GM21723 (cell line): ENCODE measurements around the gene C9orf152.
"Not testable (repeated sequence)": the region's sequence is repeated elsewhere in the genome, so short reads cannot be mapped to it uniquely, and the experiment has no call there.

Source experiments
- ATAC-seq: cut with Tn5 transposase; IDR thresholded peaks from one replicate; pipeline ENCODE4 v1.9.1; 2021; ENCODE audit warnings: mild to moderate bottlenecking, moderate library complexity; ENCODE audit not compliant: unreplicated experiment

Gene C9orf152, protein sequence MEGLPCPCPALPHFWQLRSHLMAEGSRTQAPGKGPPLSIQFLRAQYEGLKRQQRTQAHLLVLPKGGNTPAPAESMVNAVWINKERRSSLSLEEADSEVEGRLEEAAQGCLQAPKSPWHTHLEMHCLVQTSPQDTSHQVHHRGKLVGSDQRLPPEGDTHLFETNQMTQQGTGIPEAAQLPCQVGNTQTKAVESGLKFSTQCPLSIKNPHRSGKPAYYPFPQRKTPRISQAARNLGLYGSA

GRCh38 chr9:110208031-110208430, at the start of gene C9orf152:
Gene C9orf152 (minus strand): TSS chr9:110208159. CDS start chr9:110207579, 580 bp downstream.
- no peak for ATAC-seq

- ATAC-seq, result peak; percentile 3
These were observed 49.3 kb upstream of the C9orf152 start for GRCh38 chr9:110257097-110257841.

- ATAC-seq, result peak; percentile 70
These were observed 48.6 kb upstream of the C9orf152 start, which contains the start of gene TXN for GRCh38 chr9:110256380-110257096. Gene TXN (minus strand): TSS chr9:110256507. CDS start chr9:110256435, 72 bp downstream.

GRCh38 chr9:110255463-110256379, 47.8 kb upstream of the C9orf152 start:
- peak; percentile 27 for ATAC-seq

GRCh38 chr9:110255034-110255462, 47.1 kb upstream of the C9orf152 start:
- ATAC-seq, result no peak

- ATAC-seq, result no peak
These were observed 46.5 kb upstream of the C9orf152 start for GRCh38 chr9:110254500-110254899.

GRCh38 chr9:110252509-110253139, 44.7 kb upstream of the C9orf152 start:
- no peak for ATAC-seq

DNA sequence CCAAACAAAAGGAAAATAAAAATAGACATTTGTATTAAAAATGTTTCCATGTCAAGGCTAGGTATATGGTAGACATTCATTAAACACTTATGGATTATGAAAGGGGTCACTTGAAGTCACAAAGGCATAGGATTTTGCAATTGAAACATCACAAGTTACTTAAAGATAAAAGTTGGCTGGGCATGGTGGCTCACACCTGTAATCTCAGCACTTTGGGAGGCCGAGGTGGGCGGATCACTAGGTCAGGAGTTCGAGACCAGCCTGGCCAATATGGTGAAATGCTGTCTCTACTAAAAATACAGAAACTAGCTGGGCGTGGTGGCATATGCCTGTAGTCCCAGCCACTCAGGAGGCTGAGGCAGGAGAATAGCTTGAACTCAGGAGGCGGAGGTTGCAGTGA, 43.8 kb upstream of the C9orf152 start:
- not testable (repeated sequence) for ATAC-seq

DNA sequence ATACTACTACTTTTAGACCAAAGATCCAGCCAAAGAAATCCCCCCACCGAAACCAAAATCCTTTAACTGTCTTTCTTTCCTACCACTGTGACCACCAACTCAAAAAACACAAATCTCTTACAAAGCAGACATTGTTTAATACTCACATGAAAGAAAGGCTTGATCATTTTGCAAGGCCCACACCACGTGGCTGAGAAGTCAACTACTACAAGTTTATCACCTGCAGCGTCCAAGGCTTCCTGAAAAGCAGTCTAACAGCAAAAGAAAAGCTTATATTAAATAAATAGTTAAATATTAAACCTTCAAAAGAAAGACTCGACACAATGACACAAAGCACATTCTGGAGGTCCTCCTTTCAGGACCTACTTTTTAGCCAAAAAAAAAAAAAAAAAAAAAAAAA, 43.3 kb upstream of the C9orf152 start:
- no peak for ATAC-seq

DNA sequence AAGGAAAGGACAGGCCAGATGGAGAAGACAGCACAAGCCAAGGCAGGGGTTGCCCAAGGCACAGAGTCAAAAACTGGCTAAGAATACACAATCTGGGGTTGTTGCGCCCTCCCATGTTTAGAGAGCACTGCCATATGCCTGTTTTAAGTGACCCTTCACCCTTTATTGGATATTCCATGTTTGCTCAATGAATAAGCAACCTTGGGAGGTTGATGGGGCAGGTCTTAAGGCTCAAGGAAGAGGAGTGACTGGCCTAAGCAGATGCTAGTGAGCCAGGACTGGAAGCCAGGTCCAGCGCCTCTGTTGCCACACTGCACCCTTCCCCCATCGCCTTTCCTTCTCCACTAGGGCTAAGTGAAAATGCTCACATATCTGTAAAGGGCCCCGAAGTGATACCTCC, 41.6 kb upstream of the C9orf152 start:
- ATAC-seq, result no peak

DNA sequence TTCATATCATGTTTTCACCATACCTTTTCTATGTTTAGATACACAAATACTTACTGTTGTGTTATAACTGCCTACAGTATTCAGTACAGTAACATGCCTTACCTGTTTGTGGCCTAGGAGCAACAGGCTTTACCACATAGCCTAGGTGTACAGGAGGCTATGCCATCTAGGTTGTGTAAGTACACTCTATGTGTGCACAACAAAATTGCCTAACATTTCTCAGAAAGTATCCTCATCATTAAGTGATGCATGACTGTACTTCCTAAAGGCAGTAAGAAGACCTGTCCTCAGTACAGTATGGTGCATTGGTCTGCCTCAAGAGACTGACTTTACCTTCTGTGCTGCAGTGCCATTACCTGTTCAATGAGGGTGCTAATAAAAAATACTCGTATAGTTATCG, 40.4 kb upstream of the C9orf152 start:
- no peak for ATAC-seq

DNA sequence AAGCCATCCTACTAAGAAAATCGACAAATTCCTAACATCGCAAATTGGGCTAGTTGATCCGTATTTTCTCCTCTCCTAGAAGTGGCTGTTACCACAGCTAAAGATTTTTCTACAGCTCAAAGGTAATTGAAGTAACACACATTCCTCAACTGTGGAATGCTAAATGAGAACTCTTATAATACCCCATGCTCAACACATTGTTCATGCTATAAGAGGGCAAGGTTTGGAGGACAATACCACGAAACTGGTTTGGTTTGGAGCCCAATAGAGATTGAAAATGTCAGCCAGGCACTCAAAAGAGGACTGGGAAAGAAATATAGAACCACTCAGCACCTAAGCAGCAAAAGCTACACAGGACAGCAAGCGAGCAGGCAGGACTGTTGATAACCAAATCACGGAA, 38.3 kb upstream of the C9orf152 start:
- ATAC-seq, result no peak

GRCh38 chr9:110244616-110245015, 36.7 kb upstream of the C9orf152 start:
- ATAC-seq, result no peak

- ATAC-seq, result no peak
These were observed 33.9 kb upstream of the C9orf152 start for GRCh38 chr9:110241858-110242321.

DNA sequence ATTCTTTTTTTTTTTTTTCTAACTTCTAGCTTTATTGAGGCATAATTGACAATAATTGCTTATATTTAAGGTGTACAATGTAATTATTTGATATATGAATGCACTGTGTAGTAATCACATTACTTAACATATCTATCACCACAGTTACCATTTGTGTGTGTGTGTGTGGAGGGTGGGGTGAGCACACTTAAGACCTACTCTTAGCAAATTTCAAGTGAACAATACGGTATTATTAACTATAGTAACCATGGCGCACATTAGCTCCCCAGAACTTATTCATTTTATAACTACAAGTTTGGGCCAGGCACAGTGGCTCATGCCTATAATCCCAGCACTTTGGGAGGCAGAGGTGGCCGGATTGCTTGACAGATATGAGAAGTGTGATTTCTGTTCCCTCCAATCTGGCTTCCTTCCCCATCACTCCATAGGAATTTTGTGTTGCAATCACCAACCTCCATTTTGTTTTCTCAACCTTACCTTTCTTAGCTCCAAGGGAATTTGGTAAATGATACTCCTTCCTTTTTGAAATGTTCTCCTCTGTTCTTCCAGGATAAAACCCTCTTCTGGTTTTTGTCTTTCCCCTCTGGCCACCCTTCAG, 33.4 kb upstream of the C9orf152 start:
- ATAC-seq, result no peak

- ATAC-seq, result no peak
These were observed 32.2 kb upstream of the C9orf152 start for GRCh38 chr9:110240198-110240597.

DNA sequence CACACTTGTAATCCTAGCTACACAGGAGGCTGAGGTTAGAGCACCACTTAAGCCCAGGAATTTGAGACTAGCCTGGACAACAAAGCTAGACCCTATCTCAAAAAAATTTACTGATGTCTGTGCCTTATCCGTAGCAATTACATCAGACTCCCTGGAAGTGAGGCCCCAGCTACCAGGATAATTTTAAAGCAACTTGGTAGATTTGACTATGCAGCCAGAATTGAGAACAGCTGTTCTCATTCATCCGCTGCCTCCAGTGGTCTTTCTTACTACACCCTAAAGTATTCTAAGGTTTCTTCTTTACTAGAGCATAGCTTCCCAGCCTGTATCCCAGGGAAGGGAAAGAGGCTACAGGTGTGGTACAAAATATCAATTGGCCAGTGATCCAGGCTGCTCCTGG, 20.4 kb upstream of the C9orf152 start:
- ATAC-seq, result no peak

GRCh38 chr9:110224583-110224982, 16.6 kb upstream of the C9orf152 start:
- ATAC-seq, result no peak

GRCh38 chr9:110220809-110221208, 12.8 kb upstream of the C9orf152 start:
- ATAC-seq, result no peak

GRCh38 chr9:110217656-110218099, 9.7 kb upstream of the C9orf152 start:
- ATAC-seq, result no peak
